Left ventricle myocardium inferior (tissue), 1 donor: Measurements from ENCODE around the gene MGMT. TPM values are rescaled to one million over a fixed set of nuclear protein-coding genes. Genes with fewer than 3 reads are reported as not detected.

Experiments used
- DNase-seq: peaks from one replicate; pipeline ENCODE4 v3.0.0-alpha.2; 2020
- H3K27ac ChIP-seq: fragments of 200-600 bp; replicated peaks from 2 replicates; pipeline ENCODE4 v1.8.0; 2021
- H3K27me3 ChIP-seq: fragments of 200-600 bp; 2 replicates; pipeline ENCODE4 v1.8.0; 2021; ENCODE audit warnings: low read depth
- H3K36me3 ChIP-seq: fragments of 200-600 bp; 2 replicates; pipeline ENCODE4 v1.8.0; 2021
- H3K4me1 ChIP-seq: fragments of 200-600 bp; 2 replicates; pipeline ENCODE4 v1.8.0; 2021
- H3K4me3 ChIP-seq: fragments of 200-600 bp; 2 replicates; pipeline ENCODE4 v1.8.0; 2021; ENCODE audit warnings: mild to moderate bottlenecking, moderate library complexity
- H3K9me3 ChIP-seq: fragments of 200-600 bp; replicated peaks from 2 replicates; pipeline ENCODE4 v1.8.0; 2021
- CTCF ChIP-seq: fragments of 200-600 bp; IDR thresholded peaks from 2 replicates; pipeline ENCODE4 v1.8.0; 2021; ENCODE audit warnings: antibody characterized with exemption, mild to moderate bottlenecking, borderline replicate concordance
- intact Hi-C: fragments of 100-400 bp; cut with micrococcal nuclease; formaldehyde crosslinking; loops from one replicate; pipeline ENCODE4 v1.11.0; 2022
- total RNA-seq: library from RNA; stranded (reverse); fragmentation: NEBNext Ultra II Directional; extraction: Animal tissue kit (Norgen Biotek cat#: 25700); gene quantifications from one replicate; pipeline ENCODE4 v1.2.1, GENCODE V29; 2021
- donor health status: DM: no; HTN: yes; CAD: no; lungs with severe emphysema.

Gene MGMT
- total RNA-seq, 1 donor from 2014 or later: 15.4 TPM

- H3K9me3 ChIP-seq: no peaks in the 10 kb centered on the region
Measured at GRCh38 chr10:129440722-129441316, 26.2 kb upstream of the MGMT start.

GRCh38 chr10:129441372-129442009 is 25.6 kb upstream of the MGMT start:
- no peak for TF ChIP-seq CTCF
- no peaks in the 10 kb centered on the region for H3K27me3 ChIP-seq
- H3K9me3 ChIP-seq: no peaks in the 10 kb centered on the region
- intact Hi-C loops: no loop called here
- peaks cover 11% of the 10 kb centered on the region for H3K4me1 ChIP-seq
- no peaks in the 10 kb centered on the region for H3K36me3 ChIP-seq
- no peak overlapping the region for H3K27ac ChIP-seq
- no peak for DNase-seq
- H3K4me3 ChIP-seq: no peak overlapping the region

More at GRCh38 chr10:129440722-129441316, 26.2 kb upstream of the MGMT start:
- H3K4me3 ChIP-seq: no peak overlapping the region
- intact Hi-C loops: no loop called here
- peaks cover 11% of the 10 kb centered on the region for H3K4me1 ChIP-seq
- no peaks in the 10 kb centered on the region for H3K27me3 ChIP-seq
- no peak for DNase-seq
- no peaks in the 10 kb centered on the region for H3K36me3 ChIP-seq
- TF ChIP-seq CTCF: no peak
- H3K27ac ChIP-seq: no peak overlapping the region

GRCh38 chr10:129442866-129443265 is 24.2 kb upstream of the MGMT start:
- H3K36me3 ChIP-seq: no peaks in the 10 kb centered on the region
- H3K4me3 ChIP-seq: no peak overlapping the region
- DNase-seq: no peak
- no peak overlapping the region for H3K27ac ChIP-seq
- intact Hi-C loops: no loop called here
- H3K4me1 ChIP-seq: peaks cover 7% of the 10 kb centered on the region
- H3K9me3 ChIP-seq: no peaks in the 10 kb centered on the region
- H3K27me3 ChIP-seq: no peaks in the 10 kb centered on the region
- no peak for TF ChIP-seq CTCF

GRCh38 chr10:129444359-129444758 is 22.7 kb upstream of the MGMT start:
- Histone ChIP-seq H3K36me3 (no peaks in the 10 kb centered on the region), H3K27ac (no peak overlapping the region), H3K9me3 (no peaks in the 10 kb centered on the region), H3K4me3 (no peak overlapping the region), H3K4me1 (no peaks in the 10 kb centered on the region), H3K27me3 (no peaks in the 10 kb centered on the region)
- no peak for TF ChIP-seq CTCF
- intact Hi-C loops: no loop called here
- DNase-seq: no peak

- Histone ChIP-seq H3K4me3 (no peak overlapping the region), H3K27ac (no peak overlapping the region), H3K27me3 (no peaks in the 10 kb centered on the region), H3K36me3 (no peaks in the 10 kb centered on the region), H3K4me1 (no peaks in the 10 kb centered on the region), H3K9me3 (no peaks in the 10 kb centered on the region)
- no peak for TF ChIP-seq CTCF
- intact Hi-C loops: no loop called here
- no peak for DNase-seq
Measured at GRCh38 chr10:129445436-129446182, 21.4 kb upstream of the MGMT start.
